ENCODE measurements around the gene NPFF. TPM values are rescaled to one million over a fixed set of nuclear protein-coding genes. Genes with fewer than 3 reads are reported as not detected.

NPFF gene
- total RNA-seq, 2 experiments from 2014 or later, result not detected

GRCh38 chr12:53506450-53506785 is 866 bp downstream of the NPFF start:
- H3K27me3 Mint-ChIP-seq, result no peaks in the 10 kb centered on the region
- Histone ChIP-seq H3K27me3 (ENCODE audit: control insufficient read depth in 1 of 2, insufficient read depth in 2 of 2, low read length in 2 of 2) (no peaks in the 10 kb centered on the region), H3K9me3 (ENCODE audit: control insufficient read depth in 1 of 2, insufficient read depth in 1 of 2, low read length in 2 of 2) (no peaks in the 10 kb centered on the region), H3K27ac (ENCODE audit: low read depth in 1 of 2, low read length in 2 of 2) (no peak overlapping the region), H3K36me3 (ENCODE audit: insufficient read depth, low read length) (peaks cover 38% of the 10 kb centered on the region), H3K4me3 (ENCODE audit: low read length) (no peak overlapping the region), H3K4me1 (ENCODE audit: insufficient read depth, low read length) (peaks cover 27% of the 10 kb centered on the region)
- no peak overlapping the region for H3K27ac Mint-ChIP-seq
- CTCF ChIA-PET, result no interaction called here
- POLR2A ChIA-PET, result no interaction called here
- H3K9me3 Mint-ChIP-seq, result no peaks in the 10 kb centered on the region
- ATAC-seq (ENCODE audit: poor library complexity) (no peak), DNase-seq (no peak)
- intact Hi-C loops (cut with DNase I, micrococcal nuclease), result loop anchor here in 1 of 2 experiments (5.0 kb wide), 1 partner anchor 179 kb away; no protein-coding TSS in a partner anchor
- peaks cover 18% of the 10 kb centered on the region for H3K36me3 Mint-ChIP-seq (ENCODE audit: low read depth)
- H3K4me1 Mint-ChIP-seq (ENCODE audit: low read depth), result peaks cover 14% of the 10 kb centered on the region
- no peak overlapping the region for H3K4me3 Mint-ChIP-seq
- no peak for TF ChIP-seq CTCF (IDR thresholded peaks at IDR 0.05)

GRCh38 chr12:53505555-53506449 is 1.5 kb downstream of the NPFF start:
- no peaks in the 10 kb centered on the region for H3K27me3 ChIP-seq (ENCODE audit: control insufficient read depth in 1 of 2, insufficient read depth in 2 of 2, low read length in 2 of 2)
- Mint-ChIP-seq H3K27me3 (no peaks in the 10 kb centered on the region), H3K36me3 (ENCODE audit: low read depth) (peaks cover 14% of the 10 kb centered on the region), H3K27ac (no peak overlapping the region), H3K4me1 (ENCODE audit: low read depth) (peaks cover 16% of the 10 kb centered on the region), H3K4me3 (no peak overlapping the region), H3K9me3 (no peaks in the 10 kb centered on the region)
- ATAC-seq (ENCODE audit: poor library complexity), result no peak
- no peak overlapping the region for H3K4me3 ChIP-seq (ENCODE audit: low read length)
- TF ChIP-seq CTCF (IDR thresholded peaks at IDR 0.05), result no peak
- no peak overlapping the region for H3K27ac ChIP-seq (ENCODE audit: low read depth in 1 of 2, low read length in 2 of 2)
- ChIA-PET POLR2A (no interaction called here), CTCF (no interaction called here)
- peaks cover 36% of the 10 kb centered on the region for H3K36me3 ChIP-seq (ENCODE audit: insufficient read depth, low read length)
- intact Hi-C loops (cut with DNase I, micrococcal nuclease), result loop anchor here in 1 of 2 experiments (5.0 kb wide), 1 partner anchor 179 kb away; no protein-coding TSS in a partner anchor
- no peak for DNase-seq
- peaks cover 28% of the 10 kb centered on the region for H3K4me1 ChIP-seq (ENCODE audit: insufficient read depth, low read length)
- no peaks in the 10 kb centered on the region for H3K9me3 ChIP-seq (ENCODE audit: control insufficient read depth in 1 of 2, insufficient read depth in 1 of 2, low read length in 2 of 2)

GRCh38 chr12:53505086-53505485 is 2.2 kb downstream of the NPFF start:
- no peak for DNase-seq
- intact Hi-C loops (cut with DNase I, micrococcal nuclease), result loop anchor here in 1 of 2 experiments (5.0 kb wide), 1 partner anchor 178 kb away; no protein-coding TSS in a partner anchor
- Histone ChIP-seq H3K4me3 (ENCODE audit: low read length) (no peak overlapping the region), H3K36me3 (ENCODE audit: insufficient read depth, low read length) (peaks cover 32% of the 10 kb centered on the region), H3K9me3 (ENCODE audit: control insufficient read depth in 1 of 2, insufficient read depth in 1 of 2, low read length in 2 of 2) (no peaks in the 10 kb centered on the region), H3K27ac (ENCODE audit: low read depth in 1 of 2, low read length in 2 of 2) (no peak overlapping the region), H3K4me1 (ENCODE audit: insufficient read depth, low read length) (peaks cover 33% of the 10 kb centered on the region), H3K27me3 (ENCODE audit: control insufficient read depth in 1 of 2, insufficient read depth in 2 of 2, low read length in 2 of 2) (no peaks in the 10 kb centered on the region)
- peaks cover 18% of the 10 kb centered on the region for H3K36me3 Mint-ChIP-seq (ENCODE audit: low read depth)
- no peaks in the 10 kb centered on the region for H3K9me3 Mint-ChIP-seq
- no peak overlapping the region for H3K4me3 Mint-ChIP-seq
- H3K27ac Mint-ChIP-seq, result no peak overlapping the region
- POLR2A ChIA-PET, result no interaction called here
- TF ChIP-seq CTCF (IDR thresholded peaks at IDR 0.05), result no peak
- no peaks in the 10 kb centered on the region for H3K27me3 Mint-ChIP-seq
- CTCF ChIA-PET, result no interaction called here
- no peak for ATAC-seq (ENCODE audit: poor library complexity)
- H3K4me1 Mint-ChIP-seq (ENCODE audit: low read depth), result peaks cover 21% of the 10 kb centered on the region

Data from CD4-positive, alpha-beta T cell (primary cell).